Measurements from ENCODE around the gene DOK3. TPM values are rescaled to one million over a fixed set of nuclear protein-coding genes. Genes with fewer than 3 reads are reported as not detected.

Gene DOK3
- total and polyA plus RNA-seq, 4 donors, result 15.6 to 146 (median 47.8) TPM

- Histone ChIP-seq H3K27ac (ENCODE audit: low read depth in 1 of 2, low read length in 1 of 2) (peak overlapping the region in 1 of 2 donors; percentile 20), H3K4me3 (no peak overlapping the region), H3K9ac (ENCODE audit: insufficient read depth in 1 of 2, low read length in 2 of 2) (no peak overlapping the region), H3K27me3 (ENCODE audit: control insufficient read depth in 3 of 3, insufficient read depth in 3 of 3, low read length in 2 of 3) (no peaks in the 10 kb centered on the region), H3K9me3 (ENCODE audit: control insufficient read depth in 4 of 4, insufficient read depth in 3 of 4, low read length in 3 of 4) (no peaks in the 10 kb centered on the region), H3K36me3 (ENCODE audit: control insufficient read depth in 4 of 4, insufficient read depth in 4 of 4, low read length in 4 of 4) (peaks cover 12 to 31% (median 23%) of the 10 kb centered on the region in 4 donors), H3K4me1 (ENCODE audit: control insufficient read depth in 5 of 5, insufficient read depth in 5 of 5, low read length in 5 of 5) (peaks cover 0 to 34% (median 4%) of the 10 kb centered on the region in 5 donors)
- ATAC-seq (ENCODE audit: insufficient read depth, low FRiP score), result no peak
- DNase-seq, result no peak
- TF ChIP-seq CTCF (IDR thresholded peaks at IDR 0.05; ENCODE audit: control extremely low read depth, extremely low read depth), result no peak
- 69 to 80% methylated on average over 2 of the region's 2 CpGs for WGBS, 2 donors
Observed at GRCh38 chr5:177539411-177539810, 29.8 kb upstream of the DOK3 start.

GRCh38 chr5:177538876-177539275, 29.2 kb upstream of the DOK3 start:
- peaks cover 0 to 31% (median 4%) of the 10 kb centered on the region in 5 donors for H3K4me1 ChIP-seq (ENCODE audit: control insufficient read depth in 5 of 5, insufficient read depth in 5 of 5, low read length in 5 of 5)
- no peak overlapping the region for H3K9ac ChIP-seq (ENCODE audit: insufficient read depth in 1 of 2, low read length in 2 of 2)
- H3K9me3 ChIP-seq (ENCODE audit: control insufficient read depth in 4 of 4, insufficient read depth in 3 of 4, low read length in 3 of 4), result no peaks in the 10 kb centered on the region
- WGBS, 2 donors, result 93% methylated on average over 10 of the region's 10 CpGs
- no peak for ATAC-seq (ENCODE audit: insufficient read depth, low FRiP score)
- no peak overlapping the region for H3K27ac ChIP-seq (ENCODE audit: low read depth in 1 of 2, low read length in 1 of 2)
- DNase-seq, result no peak
- TF ChIP-seq CTCF (IDR thresholded peaks at IDR 0.05; ENCODE audit: control extremely low read depth, extremely low read depth), result no peak
- H3K27me3 ChIP-seq (ENCODE audit: control insufficient read depth in 3 of 3, insufficient read depth in 3 of 3, low read length in 2 of 3), result no peaks in the 10 kb centered on the region
- peaks cover 12 to 31% (median 24%) of the 10 kb centered on the region in 4 donors for H3K36me3 ChIP-seq (ENCODE audit: control insufficient read depth in 4 of 4, insufficient read depth in 4 of 4, low read length in 4 of 4)
- H3K4me3 ChIP-seq, result no peak overlapping the region

GRCh38 chr5:177537389-177538361, 28.0 kb upstream of the DOK3 start:
- no peaks in the 10 kb centered on the region for H3K9me3 ChIP-seq (ENCODE audit: control insufficient read depth in 4 of 4, insufficient read depth in 3 of 4, low read length in 3 of 4)
- H3K4me3 ChIP-seq, result no peak overlapping the region
- H3K27me3 ChIP-seq (ENCODE audit: control insufficient read depth in 3 of 3, insufficient read depth in 3 of 3, low read length in 2 of 3), result no peaks in the 10 kb centered on the region
- H3K36me3 ChIP-seq (ENCODE audit: control insufficient read depth in 4 of 4, insufficient read depth in 4 of 4, low read length in 4 of 4), result peaks cover 12 to 36% (median 31%) of the 10 kb centered on the region in 4 donors
- no peak overlapping the region for H3K9ac ChIP-seq (ENCODE audit: insufficient read depth in 1 of 2, low read length in 2 of 2)
- WGBS, 2 donors, result 43 to 76% methylated on average over 15 of the region's 15 CpGs
- H3K4me1 ChIP-seq (ENCODE audit: control insufficient read depth in 5 of 5, insufficient read depth in 5 of 5, low read length in 5 of 5), result peaks cover 0 to 19% (median 4%) of the 10 kb centered on the region in 5 donors
- TF ChIP-seq CTCF (IDR thresholded peaks at IDR 0.05; ENCODE audit: control extremely low read depth, extremely low read depth), result no peak
- peak overlapping the region in 1 of 2 donors; percentile 39 for H3K27ac ChIP-seq (ENCODE audit: low read depth in 1 of 2, low read length in 1 of 2)
- DNase-seq, result no peak
- no peak for ATAC-seq (ENCODE audit: insufficient read depth, low FRiP score)
